ENCODE measurements around the gene TSPAN19.
"Not testable (repeated sequence)": the region's sequence is repeated elsewhere in the genome, so short reads cannot be mapped to it uniquely, and the experiment has no call there.

Gene TSPAN19

GRCh38 chr12:85036234-85036707 is at the start of gene TSPAN19, which contains the start of gene LRRIQ1:
Gene TSPAN19, minus strand, starts transcription at chr12:85036277. Its CDS starts 6,331 bp downstream, at chr12:85029946.
Gene LRRIQ1, plus strand, starts transcription at chr12:85036351. Its CDS starts 1,826 bp downstream, at chr12:85038177.
- peak; percentile 6 to 34 for DNase-seq

GRCh38 chr12:85085066-85085465 is 49.0 kb upstream of the TSPAN19 start:
- no peak for DNase-seq

- no peak for DNase-seq
Measured at GRCh38 chr12:85076688-85077430, 40.8 kb upstream of the TSPAN19 start.

DNA sequence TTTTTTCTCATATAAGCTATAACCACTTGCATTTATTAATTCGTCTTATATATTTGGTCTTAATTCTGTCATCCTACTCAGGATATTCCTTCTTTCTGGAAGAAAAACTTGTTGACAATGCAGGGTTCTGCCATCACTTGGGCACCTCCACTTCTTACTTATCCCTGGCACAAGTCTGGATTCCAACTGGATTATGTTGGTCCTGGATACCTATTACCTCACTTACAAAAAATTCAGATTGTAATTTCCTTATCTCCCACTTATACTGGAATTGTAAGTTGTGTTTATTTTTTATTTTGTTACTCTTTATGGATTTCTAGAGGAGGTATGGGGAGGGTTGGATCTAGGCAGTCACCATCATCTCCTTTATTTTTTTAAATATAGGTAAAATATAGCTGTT is 36.7 kb upstream of the TSPAN19 start:
- DNase-seq, result no peak

DNA sequence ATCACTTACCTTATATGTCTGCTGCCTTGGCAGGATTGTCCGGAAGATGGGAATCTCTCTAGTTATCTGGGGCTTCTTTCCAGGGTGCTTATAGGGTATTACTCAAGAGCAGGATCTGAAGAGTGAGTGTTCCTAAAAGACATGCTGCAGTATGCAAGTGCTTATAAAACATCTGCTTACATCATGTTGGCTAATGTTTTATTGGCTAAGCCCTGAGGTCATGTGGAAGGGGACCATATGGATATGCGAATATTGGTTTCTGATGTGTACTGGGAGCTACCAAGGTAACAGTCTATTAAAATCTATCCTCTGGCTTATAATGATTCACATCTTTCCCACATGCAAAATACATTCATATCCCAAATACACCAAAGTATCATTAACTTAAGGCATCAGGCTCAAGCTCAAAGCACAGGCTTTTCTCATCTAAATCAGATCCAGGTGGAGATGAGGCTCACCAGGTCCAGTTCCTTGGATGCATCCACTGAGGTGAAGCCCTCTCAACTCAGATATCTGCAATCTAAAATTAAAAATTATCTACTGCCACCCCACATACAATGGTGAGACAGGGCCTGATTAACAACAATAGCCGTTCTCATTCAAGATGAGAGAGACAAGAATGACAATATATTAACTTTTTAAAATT is 29.9 kb upstream of the TSPAN19 start:
- no peak for DNase-seq

GRCh38 chr12:85060916-85061315 is 24.8 kb upstream of the TSPAN19 start:
- no peak for DNase-seq

- no peak for DNase-seq
Measured at GRCh38 chr12:85059594-85059993, 23.5 kb upstream of the TSPAN19 start.

- DNase-seq, result no peak
Measured at GRCh38 chr12:85058339-85058738, 22.3 kb upstream of the TSPAN19 start.

DNA sequence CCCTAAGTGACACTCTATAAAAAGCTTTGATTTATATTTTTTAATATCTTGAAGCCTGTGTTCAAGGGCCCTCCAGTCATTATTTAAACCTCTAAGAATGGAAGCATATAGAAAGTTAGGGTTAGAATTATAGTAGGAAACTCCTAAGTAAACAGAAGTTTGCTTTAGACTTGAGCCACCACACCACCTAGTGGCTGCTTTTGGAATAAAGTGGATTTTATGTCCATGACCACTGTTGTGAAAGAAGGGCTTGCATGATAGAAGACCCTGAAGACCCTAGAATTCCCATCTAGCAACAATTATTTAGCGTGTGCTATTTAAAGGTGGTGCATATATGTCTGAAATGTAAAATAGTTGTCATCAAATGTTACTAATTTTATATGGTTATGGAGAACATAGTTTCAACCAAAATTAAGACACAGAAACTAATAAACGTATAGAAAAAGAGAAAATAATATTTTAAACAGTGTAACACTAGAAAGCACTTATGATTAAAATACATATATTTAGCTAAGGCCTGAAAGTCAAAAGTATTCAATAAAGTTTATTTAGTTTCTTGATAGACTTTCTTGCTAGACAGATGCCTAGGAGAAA is 21.4 kb upstream of the TSPAN19 start:
- DNase-seq, result peak; percentile 3 to 30

DNA sequence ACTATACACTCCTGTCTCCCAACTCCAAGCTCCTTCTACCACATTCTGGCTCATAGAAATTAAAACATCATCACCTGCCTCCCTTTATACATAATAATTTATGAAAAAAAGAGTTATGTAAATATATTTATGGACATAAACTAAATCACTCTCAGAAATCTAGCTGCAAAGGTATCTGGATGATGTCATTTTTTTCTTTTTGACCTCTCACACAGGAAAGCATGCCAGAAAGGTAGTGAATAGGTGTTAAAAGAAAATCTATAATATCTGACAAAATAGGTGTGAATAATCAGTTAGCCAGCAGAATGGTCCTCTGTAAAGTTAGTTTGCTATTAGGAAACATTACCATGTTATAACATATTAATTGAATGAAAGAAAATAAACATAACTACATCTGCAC is 7.8 kb upstream of the TSPAN19 start:
- DNase-seq, result no peak

DNA sequence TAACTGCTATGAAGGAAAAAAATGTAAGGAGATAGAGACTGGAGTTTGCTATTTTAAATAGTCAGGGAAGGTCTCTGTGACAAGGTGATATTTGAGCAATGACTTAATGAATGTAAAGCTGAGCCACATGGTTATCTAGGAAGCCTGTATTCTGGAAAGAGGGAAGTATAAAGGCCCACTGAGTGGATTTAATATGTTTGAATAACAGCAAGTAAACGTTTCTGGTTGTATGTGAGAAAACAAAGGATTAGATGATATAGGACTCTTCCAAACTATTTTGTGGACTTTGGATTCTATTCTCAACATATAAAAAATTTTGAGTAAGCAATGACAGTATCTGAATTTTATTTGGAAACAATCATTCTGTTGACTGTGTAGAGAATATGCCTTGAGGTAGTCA is 5.3 kb upstream of the TSPAN19 start:
- DNase-seq, result no peak

DNA sequence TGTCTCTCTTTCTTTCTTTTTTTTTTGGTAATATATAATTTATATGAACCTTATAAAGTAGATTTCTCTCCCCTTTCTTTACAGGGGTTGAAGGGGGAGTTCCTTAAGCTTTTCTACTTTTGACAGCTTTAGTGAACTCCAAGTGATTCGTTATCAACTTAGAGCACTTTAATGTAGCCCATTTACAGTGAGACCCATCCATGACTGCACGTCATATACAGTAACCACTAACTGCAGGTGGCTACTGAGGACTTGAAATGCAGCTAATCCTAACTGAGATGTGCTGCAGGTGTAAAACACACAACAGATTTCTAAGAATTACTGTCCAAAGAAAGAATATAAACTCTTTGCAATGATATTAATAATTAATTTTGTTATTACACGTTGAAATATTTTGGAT is 656 bp upstream of the TSPAN19 start:
- no peak for DNase-seq

- peak in 1 of 2 donors; percentile 10 for DNase-seq
Measured at GRCh38 chr12:85029456-85029855, 6.6 kb downstream of the TSPAN19 start.

GRCh38 chr12:85018098-85018497 is 18.0 kb downstream of the TSPAN19 start:
- no peak for DNase-seq

GRCh38 chr12:85017618-85018017 is 18.5 kb downstream of the TSPAN19 start:
- no peak for DNase-seq

GRCh38 chr12:85017133-85017532 is 18.9 kb downstream of the TSPAN19 start:
- no peak for DNase-seq

- no peak for DNase-seq
Measured at GRCh38 chr12:85016413-85016812, 19.7 kb downstream of the TSPAN19 start.

DNA sequence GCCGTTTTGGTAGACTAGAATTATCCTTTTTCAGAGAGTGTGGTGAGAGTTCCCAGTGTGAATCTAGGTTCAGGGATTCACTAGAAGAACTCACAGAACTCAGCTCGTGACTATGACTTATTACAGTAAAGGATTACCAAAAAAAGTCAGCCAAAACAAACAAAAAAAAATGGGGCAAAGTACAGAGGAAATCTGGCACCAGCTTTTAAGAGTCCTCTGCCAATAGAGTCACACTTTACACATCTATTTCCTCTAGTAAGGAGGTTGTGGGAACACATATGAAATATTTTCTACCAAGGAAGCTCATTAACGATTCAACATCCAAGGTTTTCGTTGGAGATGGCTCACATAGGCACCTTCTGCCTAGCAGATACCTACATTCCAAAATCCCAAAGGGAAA is 28.2 kb downstream of the TSPAN19 start:
- no peak for DNase-seq

- no peak for DNase-seq
Measured at GRCh38 chr12:85006206-85006605, 29.9 kb downstream of the TSPAN19 start.

DNA sequence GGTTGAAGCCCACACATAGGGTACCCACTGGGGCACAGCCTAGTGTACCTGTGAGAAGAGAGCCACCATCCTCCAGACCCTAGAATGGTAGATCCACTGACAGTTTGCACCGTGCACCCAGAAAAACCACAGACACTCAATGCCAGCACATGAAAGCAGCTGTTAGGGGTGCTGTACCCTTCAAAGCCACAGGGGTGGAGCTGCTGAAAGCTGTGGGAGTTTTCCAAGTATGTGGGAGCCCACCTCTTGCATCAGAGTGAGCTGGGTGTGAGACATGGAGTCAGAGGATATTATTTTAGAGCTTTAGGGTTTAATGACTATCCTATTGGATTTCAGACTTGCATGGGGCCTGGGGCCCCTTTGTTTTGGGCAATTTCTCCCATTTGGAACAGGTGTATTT is 30.5 kb downstream of the TSPAN19 start:
- DNase-seq, result no peak

DNA sequence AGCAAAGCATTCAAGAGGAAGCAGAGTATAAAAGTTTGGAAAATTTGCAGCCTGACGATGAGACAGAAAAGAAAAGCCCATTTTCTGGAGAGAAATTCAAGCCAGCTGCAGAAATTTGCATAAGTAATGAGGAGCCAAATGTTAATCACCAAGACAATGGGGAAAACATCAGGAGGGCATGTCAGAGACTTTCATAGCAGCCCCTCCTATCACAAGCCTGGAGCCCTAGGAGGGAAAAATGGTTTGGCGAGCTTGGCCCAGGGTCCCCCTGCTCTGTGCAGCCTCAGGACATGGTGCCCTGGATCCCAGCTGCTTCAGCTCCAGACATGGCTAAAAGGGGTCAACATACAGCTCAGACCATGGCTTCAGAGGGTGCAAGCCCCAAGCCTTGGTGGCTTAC is 31.0 kb downstream of the TSPAN19 start:
- DNase-seq, result not testable (repeated sequence)

DNA sequence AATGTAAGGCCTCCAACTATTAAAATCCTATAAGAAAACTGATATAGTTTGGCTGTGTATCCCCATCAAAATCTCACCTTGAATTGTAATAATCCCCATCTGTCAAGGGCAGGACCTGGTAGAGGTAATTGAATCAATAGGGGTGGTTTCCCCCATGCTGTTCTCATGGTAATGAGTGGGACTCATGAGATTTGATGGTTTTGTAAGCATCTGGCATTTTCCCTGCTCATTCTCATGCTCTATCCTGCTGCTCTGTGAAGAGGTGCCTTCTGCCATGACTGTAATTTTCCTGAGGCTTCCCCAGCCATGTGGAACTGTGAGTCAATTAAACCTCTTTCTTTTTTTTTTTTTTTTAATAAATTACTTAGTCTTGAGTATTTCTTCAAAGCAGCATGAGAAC is 31.9 kb downstream of the TSPAN19 start:
- no peak for DNase-seq

DNA sequence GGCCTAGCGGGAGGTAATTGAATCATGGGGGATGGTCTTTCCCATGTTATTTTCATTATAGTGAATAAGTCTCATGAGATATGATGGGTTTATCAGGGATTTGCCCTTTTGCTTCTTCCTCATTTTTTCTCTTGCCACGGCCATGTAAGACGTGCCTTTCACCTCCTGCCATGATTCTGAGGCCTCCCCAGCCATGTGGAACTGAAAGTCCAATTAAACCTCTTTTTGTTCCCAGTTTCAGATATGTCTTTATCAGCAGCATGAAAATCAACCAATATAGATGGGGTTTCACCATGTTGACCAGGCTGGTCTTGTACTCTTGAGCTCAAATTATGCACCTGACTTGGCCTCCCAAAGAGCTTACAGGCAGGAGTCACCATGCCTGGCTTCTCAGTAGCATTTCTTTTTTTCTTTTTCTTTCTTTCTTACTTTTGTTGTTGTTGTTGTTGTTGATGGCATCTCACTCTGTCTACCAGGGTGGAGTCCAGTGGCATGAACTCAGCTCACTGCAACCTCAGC is 33.2 kb downstream of the TSPAN19 start:
- no peak for DNase-seq

GRCh38 chr12:85000729-85001128 is 35.3 kb downstream of the TSPAN19 start:
- no peak for DNase-seq
